Type B pancreatic cell (in vitro differentiated cells): Measurements from ENCODE around the gene CAPZA3. TPM values are rescaled to one million over a fixed set of nuclear protein-coding genes. Genes with fewer than 3 reads are reported as not detected.

ENCODE experiments used
- DNase-seq: peaks from one replicate; pipeline ENCODE4 v3.0.0; 2021; ENCODE audit warnings: mixed read lengths; ENCODE audit not compliant: unreplicated experiment; ENCODE audit errors: extremely low spot score
- H3K27ac Mint-ChIP-seq: 2 replicates; pipeline ENCODE4 v1.8.0; 2021; ENCODE audit warnings: mild to moderate bottlenecking, mixed read lengths
- H3K27me3 Mint-ChIP-seq: 2 replicates; pipeline ENCODE4 v1.8.0; 2021; ENCODE audit warnings: mixed read lengths
- H3K36me3 Mint-ChIP-seq: 2 replicates; pipeline ENCODE4 v1.8.0; 2021; ENCODE audit warnings: mixed read lengths
- H3K4me1 Mint-ChIP-seq: one replicate; pipeline ENCODE4 v1.8.0; 2021; ENCODE audit warnings: mixed read lengths; ENCODE audit not compliant: unreplicated experiment
- H3K4me3 Mint-ChIP-seq: 2 replicates; pipeline ENCODE4 v1.8.0; 2021; ENCODE audit warnings: mild to moderate bottlenecking, mixed read lengths
- H3K9me3 Mint-ChIP-seq: 2 replicates; pipeline ENCODE4 v1.8.0; 2021; ENCODE audit warnings: mixed read lengths
- CTCF ChIP-seq: fragments of 200-600 bp; sonication (generic); conservative IDR thresholded peaks from 2 replicates; pipeline ENCODE4 v1.5.0; 2021; ENCODE audit warnings: antibody characterized with exemption, mild to moderate bottlenecking
- total RNA-seq: library from RNA; stranded (reverse); gene quantifications from 2 replicates; pipeline ENCODE4 v1.2.1, GENCODE V29; 2021; ENCODE audit warnings: low replicate concordance

The CAPZA3 gene
- total RNA-seq, 1 donor from 2014 or later: not detected

- Mint-ChIP-seq H3K4me3 (no peak overlapping the region), H3K36me3 (peaks cover 4% of the 10 kb centered on the region), H3K27ac (no peak overlapping the region), H3K9me3 (peaks cover 7% of the 10 kb centered on the region), H3K27me3 (no peaks in the 10 kb centered on the region), H3K4me1 (no peaks in the 10 kb centered on the region)
- TF ChIP-seq CTCF: no peak
- DNase-seq: no peak
These were observed 17.2 kb upstream of the CAPZA3 start for GRCh38 chr12:18720690-18721089.

GRCh38 chr12:18721452-18721851 lies 16.5 kb upstream of the CAPZA3 start:
- TF ChIP-seq CTCF: no peak
- no peak overlapping the region for H3K4me3 Mint-ChIP-seq
- peaks cover 4% of the 10 kb centered on the region for H3K36me3 Mint-ChIP-seq
- H3K27ac Mint-ChIP-seq: no peak overlapping the region
- H3K27me3 Mint-ChIP-seq: no peaks in the 10 kb centered on the region
- no peaks in the 10 kb centered on the region for H3K4me1 Mint-ChIP-seq
- peaks cover 7% of the 10 kb centered on the region for H3K9me3 Mint-ChIP-seq
- DNase-seq: no peak

GRCh38 chr12:18723752-18724151 lies 14.2 kb upstream of the CAPZA3 start:
- Mint-ChIP-seq H3K27ac (peak overlapping the region; percentile 35), H3K27me3 (peaks cover 7% of the 10 kb centered on the region), H3K36me3 (no peaks in the 10 kb centered on the region), H3K4me1 (no peaks in the 10 kb centered on the region), H3K4me3 (no peak overlapping the region), H3K9me3 (peaks cover 7% of the 10 kb centered on the region)
- TF ChIP-seq CTCF: no peak
- no peak for DNase-seq

GRCh38 chr12:18731156-18731555 lies 6.8 kb upstream of the CAPZA3 start:
- DNase-seq: no peak

GRCh38 chr12:18747895-18748294 lies 10.0 kb downstream of the CAPZA3 start:
- Mint-ChIP-seq H3K36me3 (peaks cover 10% of the 10 kb centered on the region), H3K4me3 (no peak overlapping the region), H3K27ac (no peak overlapping the region), H3K4me1 (no peaks in the 10 kb centered on the region), H3K9me3 (no peaks in the 10 kb centered on the region), H3K27me3 (peaks cover 16% of the 10 kb centered on the region)
- DNase-seq: no peak
- TF ChIP-seq CTCF: no peak

More at GRCh38 chr12:18731156-18731555, 6.8 kb upstream of the CAPZA3 start:
- H3K9me3 Mint-ChIP-seq: peaks cover 6% of the 10 kb centered on the region
- H3K27ac Mint-ChIP-seq: no peak overlapping the region
- TF ChIP-seq CTCF: no peak
- peaks cover 7% of the 10 kb centered on the region for H3K27me3 Mint-ChIP-seq
- no peaks in the 10 kb centered on the region for H3K36me3 Mint-ChIP-seq
- no peak overlapping the region for H3K4me3 Mint-ChIP-seq
- H3K4me1 Mint-ChIP-seq: no peaks in the 10 kb centered on the region

- peaks cover 10% of the 10 kb centered on the region for H3K4me1 Mint-ChIP-seq
- TF ChIP-seq CTCF: no peak
- peaks cover 5% of the 10 kb centered on the region for H3K36me3 Mint-ChIP-seq
- no peaks in the 10 kb centered on the region for H3K9me3 Mint-ChIP-seq
- no peak overlapping the region for H3K27ac Mint-ChIP-seq
- H3K4me3 Mint-ChIP-seq: no peak overlapping the region
- no peak for DNase-seq
- H3K27me3 Mint-ChIP-seq: peaks cover 24% of the 10 kb centered on the region
These were observed 11.6 kb downstream of the CAPZA3 start for GRCh38 chr12:18749386-18749957.
